ENCODE results near the gene SHH.

Gene SHH

DNA sequence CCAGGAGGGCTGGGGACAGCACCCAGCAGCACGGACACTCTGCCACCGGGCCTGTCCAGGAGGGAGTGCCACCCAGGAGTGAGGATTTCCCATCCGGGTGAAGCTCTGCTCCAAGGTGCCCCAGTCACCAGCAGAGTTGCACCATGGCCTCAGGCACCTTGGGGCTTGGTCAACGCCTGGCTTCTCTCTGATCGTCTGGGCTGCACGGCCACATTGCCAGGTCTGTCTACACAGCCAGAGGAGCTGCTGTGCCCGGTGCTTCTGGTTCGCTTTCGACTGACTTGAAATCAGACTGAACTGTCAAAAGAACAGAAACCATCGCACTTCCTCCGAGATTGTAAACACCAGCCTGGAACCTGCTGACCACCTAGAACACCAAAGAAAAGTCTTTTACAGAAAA, 12.0 kb downstream of the SHH start:
- DNase-seq (ENCODE audit: low read depth, low spot score) = no peak
- no CpG with 5 or more reads among the region's 11 CpGs for WGBS (ENCODE audit: insufficient coverage, insufficient read length)
- H3K27me3 ChIP-seq (ENCODE audit: control insufficient read depth, insufficient read depth, low read length) = peaks cover 34% of the 10 kb centered on the region

DNA sequence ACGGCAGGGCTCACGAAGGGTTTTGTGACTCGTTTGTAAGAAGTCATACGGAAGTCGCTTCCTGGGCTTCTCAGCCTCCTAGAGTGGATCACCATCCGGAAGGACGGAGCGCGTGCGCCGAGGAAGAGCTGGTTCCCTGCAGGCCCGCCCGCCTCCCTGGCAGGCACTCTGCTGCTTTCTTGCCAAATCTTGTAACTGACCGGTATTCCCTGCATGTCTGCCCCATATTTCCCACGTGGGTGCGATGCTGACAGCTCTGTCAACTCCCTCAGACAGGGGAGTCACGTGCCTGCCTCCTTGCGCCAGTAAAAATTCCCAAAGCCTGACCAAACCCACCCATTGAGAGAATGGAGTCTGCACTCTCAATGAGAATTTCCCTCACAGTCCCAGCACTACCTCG, 12.7 kb downstream of the SHH start:
- Histone ChIP-seq H3K4me3 (ENCODE audit: low read length) (no peak overlapping the region), H3K27ac (ENCODE audit: low read length) (no peak overlapping the region), H3K9me3 (ENCODE audit: control insufficient read depth, insufficient read depth, low read length) (no peaks in the 10 kb centered on the region), H3K4me1 (ENCODE audit: control insufficient read depth, insufficient read depth, low read length) (no peaks in the 10 kb centered on the region; the same call in 1 of the 2 replicates), H3K36me3 (ENCODE audit: control insufficient read depth, insufficient read depth, low read length) (no peaks in the 10 kb centered on the region), H3K27me3 (ENCODE audit: control insufficient read depth, insufficient read depth, low read length) (peaks cover 32% of the 10 kb centered on the region)
- DNase-seq (ENCODE audit: low read depth, low spot score) = no peak
- WGBS (ENCODE audit: insufficient coverage, insufficient read length) = no CpG with 5 or more reads among the region's 19 CpGs

More for the DNA sequence above, 12.0 kb downstream of the SHH start:
- H3K4me3 ChIP-seq (ENCODE audit: low read length) = no peak overlapping the region
- no peak overlapping the region for H3K27ac ChIP-seq (ENCODE audit: low read length)
- no peaks in the 10 kb centered on the region for H3K9me3 ChIP-seq (ENCODE audit: control insufficient read depth, insufficient read depth, low read length)
- no peaks in the 10 kb centered on the region for H3K36me3 ChIP-seq (ENCODE audit: control insufficient read depth, insufficient read depth, low read length)
- no peaks in the 10 kb centered on the region; the same call in 1 of the 2 replicates for H3K4me1 ChIP-seq (ENCODE audit: control insufficient read depth, insufficient read depth, low read length)

DNA sequence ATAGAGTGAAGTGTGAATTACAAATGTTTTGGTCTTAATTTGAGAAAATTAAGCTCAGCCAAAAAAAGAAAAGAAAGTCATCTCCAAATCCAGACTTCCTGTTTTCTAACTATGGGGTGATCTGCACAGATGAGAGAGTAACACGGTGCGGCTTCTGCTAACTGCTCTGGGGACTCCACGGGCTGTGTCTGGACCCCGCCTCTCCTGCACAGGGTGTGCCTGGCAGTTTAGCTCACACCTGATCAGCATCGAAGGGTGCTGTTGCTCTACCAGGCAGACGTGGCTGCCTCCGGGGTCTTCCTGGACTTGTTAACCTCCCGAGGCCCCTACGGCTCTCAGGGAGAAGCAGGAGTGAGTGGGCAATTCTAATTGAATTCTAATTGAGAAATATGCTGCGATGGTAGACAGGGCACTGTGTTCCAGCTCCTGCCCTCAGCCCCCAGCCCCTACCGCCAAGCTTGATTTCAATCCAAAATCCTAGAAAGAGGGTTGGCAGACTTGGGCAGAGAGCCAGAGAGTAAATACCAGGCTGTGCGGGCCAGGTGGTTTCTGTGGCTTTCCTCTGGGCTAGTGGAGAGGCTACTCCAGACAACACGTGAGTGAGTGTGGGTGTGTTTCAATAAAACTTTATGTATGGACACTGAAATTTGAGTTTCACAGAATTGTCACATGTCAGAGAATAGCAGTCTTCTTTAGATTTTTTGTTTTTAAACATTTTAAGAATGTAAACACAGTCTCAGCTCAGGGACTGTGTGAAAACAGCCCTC, 13.4 kb downstream of the SHH start:
- Histone ChIP-seq H3K27ac (ENCODE audit: low read length) (no peak overlapping the region), H3K4me1 (ENCODE audit: control insufficient read depth, insufficient read depth, low read length) (no peaks in the 10 kb centered on the region; the same call in 1 of the 2 replicates), H3K4me3 (ENCODE audit: low read length) (no peak overlapping the region), H3K36me3 (ENCODE audit: control insufficient read depth, insufficient read depth, low read length) (no peaks in the 10 kb centered on the region), H3K9me3 (ENCODE audit: control insufficient read depth, insufficient read depth, low read length) (no peaks in the 10 kb centered on the region), H3K27me3 (ENCODE audit: control insufficient read depth, insufficient read depth, low read length) (peaks cover 30% of the 10 kb centered on the region)
- no CpG with 5 or more reads among the region's 13 CpGs for WGBS (ENCODE audit: insufficient coverage, insufficient read length)
- DNase-seq (ENCODE audit: low read depth, low spot score) = no peak

DNA sequence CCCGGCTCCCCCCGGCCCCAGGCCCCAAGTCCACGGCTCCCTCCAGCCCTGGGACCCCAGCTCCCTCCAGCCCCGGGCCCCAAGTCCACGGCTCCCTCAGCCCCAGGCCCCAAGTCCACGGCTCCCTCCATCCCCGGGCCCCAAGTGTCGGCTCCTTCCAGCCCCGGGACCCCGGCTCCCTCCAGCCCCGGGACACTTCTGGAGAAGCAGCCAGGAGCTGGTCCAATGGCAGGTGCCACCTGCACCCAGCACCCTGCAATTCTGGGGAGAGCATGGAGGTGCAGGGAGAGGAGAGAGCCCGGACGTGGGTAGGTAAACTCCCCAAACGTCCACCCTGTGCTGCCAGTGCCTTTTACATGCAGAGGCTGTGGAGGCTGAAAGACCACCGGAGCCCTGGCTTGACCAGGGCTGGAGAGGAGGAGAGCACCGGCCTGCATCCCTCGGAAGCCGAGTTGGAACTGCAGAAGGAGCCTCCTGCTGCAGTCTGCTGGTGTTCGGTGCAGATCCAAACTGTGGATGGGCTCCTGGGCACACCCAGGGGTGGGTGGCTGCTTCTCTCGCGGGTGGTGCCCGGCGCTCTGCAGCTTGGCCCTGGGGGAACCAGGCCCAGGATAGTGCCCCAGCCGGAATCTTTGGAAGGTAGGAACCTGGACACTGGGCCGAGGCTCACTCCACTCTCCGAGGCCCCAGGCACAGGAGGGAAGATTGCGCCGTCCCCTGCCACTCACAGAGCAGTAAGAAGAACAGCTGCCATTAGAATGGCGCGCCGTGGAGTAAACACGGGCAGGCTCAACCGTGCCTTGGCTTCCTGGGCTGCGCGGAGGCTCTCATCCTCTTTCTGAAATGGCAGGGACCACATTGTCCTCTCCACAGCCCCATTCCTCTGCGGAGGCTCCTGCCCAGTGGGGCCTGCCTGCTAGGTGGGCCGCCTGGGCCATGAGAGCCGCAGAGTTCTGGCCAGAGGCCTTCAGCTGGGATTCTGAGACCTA, 14.7 kb downstream of the SHH start:
- DNase-seq (ENCODE audit: low read depth, low spot score) = no peak
- no peak overlapping the region; the same call in 1 of the 2 replicates for H3K4me3 ChIP-seq (ENCODE audit: low read length)
- no peaks in the 10 kb centered on the region; the same call in 1 of the 2 replicates for H3K4me1 ChIP-seq (ENCODE audit: control insufficient read depth, insufficient read depth, low read length)
- no peaks in the 10 kb centered on the region for H3K36me3 ChIP-seq (ENCODE audit: control insufficient read depth, insufficient read depth, low read length)
- H3K27me3 ChIP-seq (ENCODE audit: control insufficient read depth, insufficient read depth, low read length) = peaks cover 21% of the 10 kb centered on the region
- H3K27ac ChIP-seq (ENCODE audit: low read length) = no peak overlapping the region
- no peaks in the 10 kb centered on the region; the same call in 1 of the 2 replicates for H3K9me3 ChIP-seq (ENCODE audit: control insufficient read depth, insufficient read depth, low read length)
- no CpG with 5 or more reads among the region's 38 CpGs for WGBS (ENCODE audit: insufficient coverage, insufficient read length)

DNA sequence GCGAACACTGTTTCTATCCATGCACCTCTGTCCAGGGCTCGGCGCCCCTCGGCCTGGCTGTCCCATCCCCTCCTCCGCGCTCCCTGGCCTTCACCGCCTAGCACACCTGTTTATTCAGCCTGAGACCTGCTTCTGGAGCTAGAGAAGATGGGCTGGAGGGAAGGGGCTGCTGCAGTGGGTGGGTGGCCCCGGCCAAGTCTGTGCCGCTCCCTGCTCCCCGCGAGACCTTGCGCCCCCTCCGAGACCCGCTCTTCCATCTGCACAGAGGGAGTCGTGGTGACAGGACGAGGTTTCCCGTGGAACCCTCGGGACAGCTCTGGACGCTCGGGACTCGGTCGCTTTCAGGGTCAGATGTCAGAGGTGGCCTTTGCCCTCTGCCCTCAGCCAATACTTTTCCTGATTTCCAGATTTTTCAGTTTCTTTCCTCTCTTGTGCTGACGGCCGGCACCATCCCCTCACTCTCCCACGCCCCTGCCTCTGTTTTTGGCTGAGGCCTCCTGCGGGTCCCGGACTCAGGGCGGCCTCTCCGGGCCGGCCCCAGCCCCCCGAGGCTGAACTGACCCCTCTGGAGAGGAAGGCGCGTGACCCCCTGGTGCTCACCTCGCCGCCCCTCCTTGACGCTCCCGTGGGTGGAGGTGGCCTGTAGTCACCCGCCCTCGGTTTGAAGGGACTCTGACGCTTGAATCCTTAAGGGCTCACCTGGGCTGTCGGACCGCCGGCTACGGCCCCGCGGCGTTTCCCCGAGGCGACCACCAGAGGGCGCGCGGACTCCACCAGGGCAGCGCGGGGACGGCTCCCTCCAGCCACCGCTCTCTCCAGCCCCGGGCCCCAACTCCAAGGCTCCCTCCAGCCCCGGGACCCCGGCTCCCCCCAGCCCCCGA, 15.6 kb downstream of the SHH start:
- DNase-seq (ENCODE audit: low read depth, low spot score) = no peak
- no peak overlapping the region for H3K4me3 ChIP-seq (ENCODE audit: low read length)
- no peaks in the 10 kb centered on the region for H3K36me3 ChIP-seq (ENCODE audit: control insufficient read depth, insufficient read depth, low read length)
- no peaks in the 10 kb centered on the region; the same call in 1 of the 2 replicates for H3K9me3 ChIP-seq (ENCODE audit: control insufficient read depth, insufficient read depth, low read length)
- WGBS (ENCODE audit: insufficient coverage, insufficient read length) = no CpG with 5 or more reads among the region's 60 CpGs
- H3K27ac ChIP-seq (ENCODE audit: low read length) = no peak overlapping the region
- peaks cover 19% of the 10 kb centered on the region; the same call in 1 of the 2 replicates for H3K27me3 ChIP-seq (ENCODE audit: control insufficient read depth, insufficient read depth, low read length)
- no peaks in the 10 kb centered on the region; the same call in 1 of the 2 replicates for H3K4me1 ChIP-seq (ENCODE audit: control insufficient read depth, insufficient read depth, low read length)

DNA sequence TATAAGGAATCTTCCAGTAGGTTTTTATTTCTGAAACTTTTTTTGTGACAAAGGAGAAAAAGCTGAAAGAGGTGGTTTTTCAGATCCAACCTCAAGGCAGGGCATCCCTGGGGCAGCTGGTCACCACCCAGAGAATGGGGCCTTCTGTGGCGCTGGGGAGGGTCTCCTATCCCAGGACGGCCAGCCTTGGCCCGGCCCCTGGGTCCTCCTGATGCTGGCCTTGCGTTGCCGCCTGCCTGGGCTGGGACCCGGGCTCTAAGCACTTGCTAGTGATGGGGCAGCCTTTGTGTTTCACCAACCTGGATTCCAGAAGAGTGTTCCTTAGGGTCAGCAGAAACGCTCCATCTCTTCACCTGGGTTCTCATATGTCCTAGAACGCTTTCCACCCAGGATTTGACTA, 16.3 kb downstream of the SHH start:
- Histone ChIP-seq H3K4me3 (ENCODE audit: low read length) (no peak overlapping the region), H3K36me3 (ENCODE audit: control insufficient read depth, insufficient read depth, low read length) (no peaks in the 10 kb centered on the region), H3K4me1 (ENCODE audit: control insufficient read depth, insufficient read depth, low read length) (no peaks in the 10 kb centered on the region; the same call in 1 of the 2 replicates), H3K27ac (ENCODE audit: low read length) (no peak overlapping the region), H3K9me3 (ENCODE audit: control insufficient read depth, insufficient read depth, low read length) (no peaks in the 10 kb centered on the region; the same call in 1 of the 2 replicates), H3K27me3 (ENCODE audit: control insufficient read depth, insufficient read depth, low read length) (peaks cover 14% of the 10 kb centered on the region; the same call in 1 of the 2 replicates)
- no peak for DNase-seq (ENCODE audit: low read depth, low spot score)
- WGBS (ENCODE audit: insufficient coverage, insufficient read length) = no CpG with 5 or more reads among the region's 8 CpGs

DNA sequence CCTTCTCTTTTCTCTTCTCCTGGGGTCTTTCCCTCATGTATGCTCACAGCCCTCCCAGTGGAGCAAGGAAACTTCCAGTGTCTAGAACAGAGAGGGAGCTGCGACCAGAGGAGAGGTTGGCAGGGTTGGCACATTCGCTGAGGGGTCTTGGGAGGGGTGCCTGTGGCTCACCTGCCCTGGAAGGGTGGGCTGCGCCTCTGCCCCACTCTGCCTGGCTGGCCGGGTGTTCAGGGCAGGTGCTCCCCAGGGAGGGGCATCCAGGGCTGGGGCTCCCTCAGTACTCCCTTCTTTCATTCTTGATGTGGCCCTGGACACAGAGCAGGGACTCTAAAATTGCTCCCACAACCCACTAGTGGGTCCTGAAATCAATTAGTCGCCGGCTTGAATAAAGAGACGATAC, 16.9 kb downstream of the SHH start:
- no CpG with 5 or more reads among the region's 7 CpGs for WGBS (ENCODE audit: insufficient coverage, insufficient read length)
- no peaks in the 10 kb centered on the region for H3K36me3 ChIP-seq (ENCODE audit: control insufficient read depth, insufficient read depth, low read length)
- no peak for DNase-seq (ENCODE audit: low read depth, low spot score)
- H3K9me3 ChIP-seq (ENCODE audit: control insufficient read depth, insufficient read depth, low read length) = no peaks in the 10 kb centered on the region; the same call in 1 of the 2 replicates
- H3K27me3 ChIP-seq (ENCODE audit: control insufficient read depth, insufficient read depth, low read length) = peaks cover 9% of the 10 kb centered on the region; the same call in 1 of the 2 replicates
- H3K4me1 ChIP-seq (ENCODE audit: control insufficient read depth, insufficient read depth, low read length) = no peaks in the 10 kb centered on the region; the same call in 1 of the 2 replicates
- H3K27ac ChIP-seq (ENCODE audit: low read length) = no peak overlapping the region
- H3K4me3 ChIP-seq (ENCODE audit: low read length) = no peak overlapping the region

DNA sequence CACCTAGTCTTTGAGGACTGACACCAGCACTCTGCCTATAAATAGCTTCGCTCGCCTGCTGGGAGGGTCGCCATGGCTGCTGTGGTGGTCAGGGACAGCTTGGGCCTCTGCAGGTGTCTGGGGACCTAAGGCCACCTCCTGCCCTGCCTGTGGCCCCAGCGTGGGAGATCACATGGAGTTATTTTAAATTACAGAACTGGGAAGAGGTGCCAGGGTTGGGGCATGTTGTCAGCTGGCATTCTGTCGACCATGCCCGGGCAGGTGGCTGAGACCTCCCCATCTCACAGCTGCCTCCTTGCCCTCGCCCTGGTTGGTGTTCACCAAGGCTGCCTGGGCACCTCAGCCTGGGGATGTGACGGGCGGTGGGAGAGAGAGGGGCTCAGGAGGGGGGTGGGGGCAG, 18.1 kb downstream of the SHH start:
- no CpG with 5 or more reads among the region's 9 CpGs for WGBS (ENCODE audit: insufficient coverage, insufficient read length)
- no peak overlapping the region for H3K4me3 ChIP-seq (ENCODE audit: low read length)
- DNase-seq (ENCODE audit: low read depth, low spot score) = no peak

DNA sequence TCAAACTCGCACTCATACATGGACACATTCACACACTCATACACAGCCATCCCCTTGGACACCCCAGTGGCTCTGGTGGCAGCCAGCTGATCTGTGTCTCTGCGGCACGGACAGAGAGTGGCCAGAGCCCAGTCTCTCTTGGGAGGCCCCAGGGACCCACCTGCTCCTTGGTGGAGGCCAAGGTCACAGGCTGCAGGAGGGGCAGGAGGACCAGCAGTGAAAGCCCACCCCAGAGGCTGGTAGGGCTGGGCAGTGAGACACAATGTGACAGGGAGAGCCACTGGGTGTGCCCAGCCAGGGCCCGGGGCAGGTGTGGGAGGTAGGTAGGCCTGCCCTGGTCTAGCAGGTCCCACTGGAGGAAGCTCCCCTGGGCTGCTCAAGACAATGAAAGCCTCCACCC, 18.5 kb downstream of the SHH start:
- Histone ChIP-seq H3K27ac (ENCODE audit: low read length) (no peak overlapping the region), H3K9me3 (ENCODE audit: control insufficient read depth, insufficient read depth, low read length) (no peaks in the 10 kb centered on the region; the same call in 1 of the 2 replicates), H3K4me1 (ENCODE audit: control insufficient read depth, insufficient read depth, low read length) (no peaks in the 10 kb centered on the region), H3K36me3 (ENCODE audit: control insufficient read depth, insufficient read depth, low read length) (no peaks in the 10 kb centered on the region), H3K4me3 (ENCODE audit: low read length) (no peak overlapping the region), H3K27me3 (ENCODE audit: control insufficient read depth, insufficient read depth, low read length) (peaks cover 1% of the 10 kb centered on the region; the same call in 1 of the 2 replicates)
- WGBS (ENCODE audit: insufficient coverage, insufficient read length) = no CpG with 5 or more reads among the region's 4 CpGs
- no peak for DNase-seq (ENCODE audit: low read depth, low spot score)

More for the DNA sequence above, 18.1 kb downstream of the SHH start:
- Histone ChIP-seq H3K27me3 (ENCODE audit: control insufficient read depth, insufficient read depth, low read length) (peaks cover 2% of the 10 kb centered on the region; the same call in 1 of the 2 replicates), H3K9me3 (ENCODE audit: control insufficient read depth, insufficient read depth, low read length) (no peaks in the 10 kb centered on the region; the same call in 1 of the 2 replicates), H3K27ac (ENCODE audit: low read length) (no peak overlapping the region), H3K4me1 (ENCODE audit: control insufficient read depth, insufficient read depth, low read length) (no peaks in the 10 kb centered on the region), H3K36me3 (ENCODE audit: control insufficient read depth, insufficient read depth, low read length) (no peaks in the 10 kb centered on the region)

Measured in iPS DF 6.9 (cell line).